ENCODE results near the gene RNU6-1. TPM values are rescaled to one million over a fixed set of nuclear protein-coding genes. Genes with fewer than 3 reads are reported as not detected.

The RNU6-1 gene
- total and polyA plus RNA-seq, 2 donors (not counting 1 experiment from before 2014, with no cell fraction given), result not detected

- H3K4me3 ChIP-seq (ENCODE audit: control extremely low read depth in 1 of 5, extremely low read depth in 1 of 5, insufficient read depth in 1 of 5, low read depth in 2 of 5, low read length in 4 of 5), result no peak overlapping the region
- no peak overlapping the region for H3K4me2 ChIP-seq (replicated peaks; ENCODE audit: low read depth, low read length, poor library complexity, severe bottlenecking)
- H3K79me2 ChIP-seq (ENCODE audit: control insufficient read depth, insufficient read depth, low read length), result no peaks in the 10 kb centered on the region
- peaks cover 0 to 13% (median 3%) of the 10 kb centered on the region in 3 donors for H3K9me3 ChIP-seq (ENCODE audit: control extremely low read depth in 1 of 3, control insufficient read depth in 2 of 3, insufficient read depth in 1 of 3, low read length in 2 of 3)
- peaks cover 11% of the 10 kb centered on the region for H3K4me1 Mint-ChIP-seq
- H3K36me3 ChIP-seq (replicated peaks in 1 of 2; ENCODE audit: control extremely low read depth in 1 of 2, control insufficient read depth in 1 of 2, extremely low read depth in 1 of 2, insufficient read depth in 2 of 2, low read length in 1 of 2), result no peaks in the 10 kb centered on the region
- DNase-seq (no peak), ATAC-seq (ENCODE audit: low read depth) (no peak)
- no peaks in the 10 kb centered on the region for H4K20me1 ChIP-seq (ENCODE audit: control insufficient read depth, insufficient read depth, low read length, poor library complexity, severe bottlenecking)
- peaks cover 0 to 4% (median 3%) of the 10 kb centered on the region in 4 experiments for H3K27me3 ChIP-seq (replicated peaks in 1 of 4; ENCODE audit: control extremely low read depth in 1 of 4, control insufficient read depth in 3 of 4, insufficient read depth in 4 of 4, low read length in 3 of 4)
- no peak overlapping the region for H3K9ac ChIP-seq (ENCODE audit: low read length)
- H3K27ac Mint-ChIP-seq, result no peak overlapping the region
- no peak for TF ChIP-seq CTCF (IDR thresholded peaks at IDR 0.05)
- TF ChIP-seq EZH2 (IDR thresholded peaks at IDR 0.05; ENCODE audit: borderline replicate concordance, insufficient read depth, low read depth, low read length, poor library complexity, severe bottlenecking), result no peak
- H3K27ac ChIP-seq (ENCODE audit: low read length in 2 of 2), result no peak overlapping the region
- CTCF ChIA-PET, result no interaction called here
- no peak overlapping the region for H2AFZ ChIP-seq (ENCODE audit: insufficient read depth, low read depth, low read length, poor library complexity, severe bottlenecking)
- POLR2A ChIA-PET, result no interaction called here
- H3K4me3 Mint-ChIP-seq, result no peak overlapping the region
- H3K9me3 Mint-ChIP-seq (ENCODE audit: insufficient read depth), result no peaks in the 10 kb centered on the region
- intact Hi-C loops (cut with micrococcal nuclease), result no loop called here
- 100% methylated on average over 3 of the region's 4 CpGs for WGBS (ENCODE audit: insufficient coverage)
- H3K4me1 ChIP-seq (ENCODE audit: control insufficient read depth in 2 of 2, insufficient read depth in 2 of 2, low read length in 2 of 2), result peaks cover 14 to 15% of the 10 kb centered on the region in 2 donors
- peaks cover 10% of the 10 kb centered on the region for H3K27me3 Mint-ChIP-seq
These were observed 25.9 kb upstream of the RNU6-1 start for GRCh38 chr15:67865766-67866165.

GRCh38 chr15:67865331-67865730 is 25.5 kb upstream of the RNU6-1 start:
- Histone ChIP-seq H4K20me1 (ENCODE audit: control insufficient read depth, insufficient read depth, low read length, poor library complexity, severe bottlenecking) (no peaks in the 10 kb centered on the region), H3K4me3 (ENCODE audit: control extremely low read depth in 1 of 5, extremely low read depth in 1 of 5, insufficient read depth in 1 of 5, low read depth in 2 of 5, low read length in 4 of 5) (no peak overlapping the region), H3K9me3 (ENCODE audit: control extremely low read depth in 1 of 3, control insufficient read depth in 2 of 3, insufficient read depth in 1 of 3, low read length in 2 of 3) (peaks cover 0 to 9% (median 2%) of the 10 kb centered on the region in 3 donors), H3K79me2 (ENCODE audit: control insufficient read depth, insufficient read depth, low read length) (no peaks in the 10 kb centered on the region), H2AFZ (ENCODE audit: insufficient read depth, low read depth, low read length, poor library complexity, severe bottlenecking) (no peak overlapping the region), H3K4me2 (replicated peaks; ENCODE audit: low read depth, low read length, poor library complexity, severe bottlenecking) (no peak overlapping the region), H3K4me1 (ENCODE audit: control insufficient read depth in 2 of 2, insufficient read depth in 2 of 2, low read length in 2 of 2) (peaks cover 14 to 15% of the 10 kb centered on the region in 2 donors), H3K27me3 (replicated peaks in 1 of 4; ENCODE audit: control extremely low read depth in 1 of 4, control insufficient read depth in 3 of 4, insufficient read depth in 4 of 4, low read length in 3 of 4) (peaks cover 0 to 4% (median 3%) of the 10 kb centered on the region in 4 experiments), H3K36me3 (replicated peaks in 1 of 2; ENCODE audit: control extremely low read depth in 1 of 2, control insufficient read depth in 1 of 2, extremely low read depth in 1 of 2, insufficient read depth in 2 of 2, low read length in 1 of 2) (no peaks in the 10 kb centered on the region), H3K27ac (ENCODE audit: low read length in 2 of 2) (no peak overlapping the region), H3K9ac (ENCODE audit: low read length) (no peak overlapping the region)
- no peak for TF ChIP-seq EZH2 (IDR thresholded peaks at IDR 0.05; ENCODE audit: borderline replicate concordance, insufficient read depth, low read depth, low read length, poor library complexity, severe bottlenecking)
- no peak for TF ChIP-seq CTCF (IDR thresholded peaks at IDR 0.05)
- H3K27ac Mint-ChIP-seq, result no peak overlapping the region
- CTCF ChIA-PET, result no interaction called here
- intact Hi-C loops (cut with micrococcal nuclease), result no loop called here
- DNase-seq (no peak), ATAC-seq (ENCODE audit: low read depth) (no peak)
- no peaks in the 10 kb centered on the region for H3K9me3 Mint-ChIP-seq (ENCODE audit: insufficient read depth)
- H3K27me3 Mint-ChIP-seq, result peaks cover 9% of the 10 kb centered on the region
- H3K4me3 Mint-ChIP-seq, result no peak overlapping the region
- peaks cover 12% of the 10 kb centered on the region for H3K4me1 Mint-ChIP-seq
- POLR2A ChIA-PET, result no interaction called here
- no CpG with 5 or more reads among the region's 3 CpGs for WGBS (ENCODE audit: insufficient coverage)

Data from B cell (primary cell).